Measurements from ENCODE around the gene ATP6V1F. TPM values are rescaled to one million over a fixed set of nuclear protein-coding genes. Genes with fewer than 3 reads are reported as not detected.

The ATP6V1F gene
- total RNA-seq, 3 donors from 2014 or later (not counting 1 experiment from before 2014, with no cell fraction given), result 82.9 to 98.0 (median 94.3) TPM

- Histone ChIP-seq H3K9me3 (ENCODE audit: control insufficient read depth, insufficient read depth, low read length) (no peaks in the 10 kb centered on the region), H3K27me3 (ENCODE audit: control insufficient read depth, insufficient read depth, low read length) (peaks cover 5% of the 10 kb centered on the region), H3K36me3 (ENCODE audit: control insufficient read depth, insufficient read depth, low read length) (no peaks in the 10 kb centered on the region), H3K4me1 (ENCODE audit: control insufficient read depth, insufficient read depth, low read length) (peaks cover 3% of the 10 kb centered on the region), H3K4me3 (ENCODE audit: low read length) (no peak overlapping the region), H3K27ac (ENCODE audit: low read length) (no peak overlapping the region)
- 91% methylated on average over 16 of the region's 16 CpGs for WGBS (ENCODE audit: insufficient coverage)
- peaks cover 0 to 7% of the 10 kb centered on the region in 2 donors for H3K27me3 Mint-ChIP-seq (ENCODE audit: low read depth in 2 of 2)
- H3K4me1 Mint-ChIP-seq, result no peaks in the 10 kb centered on the region
- TF ChIP-seq CTCF (IDR thresholded peaks at IDR 0.05), result no peak
- H3K36me3 Mint-ChIP-seq, result no peaks in the 10 kb centered on the region
- no peak for DNase-seq
- no peaks in the 10 kb centered on the region for H3K9me3 Mint-ChIP-seq
- H3K4me3 Mint-ChIP-seq, result no peak overlapping the region
- ATAC-seq, result no peak
- intact Hi-C loops (cut with micrococcal nuclease), result no loop called here
- H3K27ac Mint-ChIP-seq, result no peak overlapping the region
Observed at GRCh38 chr7:128837521-128837921, 25.1 kb upstream of the ATP6V1F start.

GRCh38 chr7:128838109-128838779 is 24.4 kb upstream of the ATP6V1F start:
- Mint-ChIP-seq H3K4me3 (no peak overlapping the region), H3K27ac (no peak overlapping the region), H3K4me1 (no peaks in the 10 kb centered on the region), H3K9me3 (no peaks in the 10 kb centered on the region), H3K36me3 (no peaks in the 10 kb centered on the region), H3K27me3 (ENCODE audit: low read depth in 2 of 2) (peaks cover 0 to 7% of the 10 kb centered on the region in 2 donors)
- Histone ChIP-seq H3K27ac (ENCODE audit: low read length) (no peak overlapping the region), H3K36me3 (ENCODE audit: control insufficient read depth, insufficient read depth, low read length) (no peaks in the 10 kb centered on the region), H3K9me3 (ENCODE audit: control insufficient read depth, insufficient read depth, low read length) (no peaks in the 10 kb centered on the region), H3K27me3 (ENCODE audit: control insufficient read depth, insufficient read depth, low read length) (no peaks in the 10 kb centered on the region), H3K4me1 (ENCODE audit: control insufficient read depth, insufficient read depth, low read length) (peaks cover 3% of the 10 kb centered on the region), H3K4me3 (ENCODE audit: low read length) (no peak overlapping the region)
- intact Hi-C loops (cut with micrococcal nuclease), result no loop called here
- ATAC-seq (no peak), DNase-seq (no peak)
- 86% methylated on average over 22 of the region's 22 CpGs for WGBS (ENCODE audit: insufficient coverage)
- no peak for TF ChIP-seq CTCF (IDR thresholded peaks at IDR 0.05)

- no peaks in the 10 kb centered on the region for H3K9me3 ChIP-seq (ENCODE audit: control insufficient read depth, insufficient read depth, low read length)
- H3K27me3 ChIP-seq (ENCODE audit: control insufficient read depth, insufficient read depth, low read length), result no peaks in the 10 kb centered on the region
- DNase-seq (no peak), ATAC-seq (no peak)
- no peaks in the 10 kb centered on the region for H3K9me3 Mint-ChIP-seq
- H3K36me3 ChIP-seq (ENCODE audit: control insufficient read depth, insufficient read depth, low read length), result no peaks in the 10 kb centered on the region
- TF ChIP-seq CTCF (IDR thresholded peaks at IDR 0.05), result no peak
- H3K4me1 Mint-ChIP-seq, result no peaks in the 10 kb centered on the region
- 93% methylated on average over 17 of the region's 17 CpGs for WGBS (ENCODE audit: insufficient coverage)
- H3K27me3 Mint-ChIP-seq (ENCODE audit: low read depth in 2 of 2), result no peaks in the 10 kb centered on the region
- H3K4me1 ChIP-seq (ENCODE audit: control insufficient read depth, insufficient read depth, low read length), result peaks cover 3% of the 10 kb centered on the region
- no peak overlapping the region for H3K4me3 Mint-ChIP-seq
- no peaks in the 10 kb centered on the region for H3K36me3 Mint-ChIP-seq
- no peak overlapping the region for H3K27ac Mint-ChIP-seq
- H3K27ac ChIP-seq (ENCODE audit: low read length), result no peak overlapping the region
- no peak overlapping the region for H3K4me3 ChIP-seq (ENCODE audit: low read length)
- intact Hi-C loops (cut with micrococcal nuclease), result no loop called here
Observed at GRCh38 chr7:128838981-128839731, 23.5 kb upstream of the ATP6V1F start.
